Measurements from ENCODE around the gene OBSCN.
A peak's percentile ranks its signal among the peaks of the same experiment; 100 is the strongest.

Gene OBSCN

GRCh38 chr1:228373681-228374571 lies 166.1 kb downstream of the OBSCN start:
- DNase-seq, result no peak

GRCh38 chr1:228374711-228375577 lies 167.1 kb downstream of the OBSCN start:
- DNase-seq, result no peak

GRCh38 chr1:228375578-228376261 lies 167.9 kb downstream of the OBSCN start:
- no peak for DNase-seq

- DNase-seq, result no peak
These were observed 168.4 kb downstream of the OBSCN start for GRCh38 chr1:228376262-228376628.

- no peak for DNase-seq
These were observed 169.1 kb downstream of the OBSCN start for GRCh38 chr1:228376651-228377631.

- DNase-seq, result no peak
These were observed 169.8 kb downstream of the OBSCN start for GRCh38 chr1:228377664-228378089.

GRCh38 chr1:228378090-228378872 lies 170.4 kb downstream of the OBSCN start:
- peak; percentile 93 for DNase-seq

GRCh38 chr1:228378873-228379460 lies 171.1 kb downstream of the OBSCN start:
- peak; percentile 41 for DNase-seq

GRCh38 chr1:228379666-228380065 lies 171.8 kb downstream of the OBSCN start:
- DNase-seq, result no peak

GRCh38 chr1:228381356-228381755 lies 173.5 kb downstream of the OBSCN start:
- DNase-seq, result no peak

GRCh38 chr1:228383773-228384172 lies 175.9 kb downstream of the OBSCN start:
- no peak for DNase-seq

- DNase-seq, result no peak
These were observed 177.4 kb downstream of the OBSCN start for GRCh38 chr1:228385232-228385631.

GRCh38 chr1:228387321-228387720 lies 179.5 kb downstream of the OBSCN start:
- no peak for DNase-seq

- no peak for DNase-seq
These were observed 182.8 kb downstream of the OBSCN start for GRCh38 chr1:228390649-228391048.

- no peak for DNase-seq
These were observed 183.7 kb downstream of the OBSCN start for GRCh38 chr1:228391411-228392020.

GRCh38 chr1:228392111-228392936 lies 184.5 kb downstream of the OBSCN start:
- no peak for DNase-seq

GRCh38 chr1:228393268-228393701 lies 185.4 kb downstream of the OBSCN start:
- peak; percentile 44 for DNase-seq

- DNase-seq, result no peak
These were observed 186.1 kb downstream of the OBSCN start for GRCh38 chr1:228393811-228394570.
